Gastroesophageal sphincter (tissue), 4 donors: Measurements from ENCODE around the gene RAB5IF. TPM values are rescaled to one million over a fixed set of nuclear protein-coding genes. Genes with fewer than 3 reads are reported as not detected.

Source experiments
- ATAC-seq: fragments of 150-250 bp; one replicate; pipeline ENCODE4 v1.9.1; 2016; ENCODE audit warnings: mild to moderate bottlenecking, moderate library complexity
- H3K27ac ChIP-seq, 4 donors: fragments of 200-600 bp; sonication (generic) in 3 of 4; 1 replicate in 3 of 4; 2 replicates in 1 of 4; pipeline ENCODE4 v1.5.1; 2016 to 2019
- H3K27me3 ChIP-seq: fragments of 200-600 bp; sonication (generic); one replicate; pipeline ENCODE4 v1.5.1; 2019
- H3K36me3 ChIP-seq, 2 donors: fragments of 200-600 bp; sonication (generic); one replicate each; pipeline ENCODE4 v1.5.1; 2019; ENCODE audit warnings: control low read depth in 1 of 2
- H3K4me1 ChIP-seq, 3 donors: fragments of 200-600 bp; sonication (generic); 1 replicate in 2 of 3; 2 replicates in 1 of 3; pipeline ENCODE4 v1.5.1; 2016 to 2019; ENCODE audit warnings: control low read depth in 2 of 3
- H3K4me3 ChIP-seq, 2 donors: fragments of 200-600 bp; sonication (generic); one replicate each; pipeline ENCODE4 v1.5.1; 2019; ENCODE audit warnings: mild to moderate bottlenecking in 1 of 2, moderate library complexity in 1 of 2
- H3K9me3 ChIP-seq, 3 donors: fragments of 200-600 bp; sonication (generic); one replicate each; pipeline ENCODE4 v1.5.1; 2017 to 2019; ENCODE audit warnings: control low read depth in 2 of 3
- CTCF ChIP-seq, 4 experiments: fragments of 200-600 bp in 2 of 4; fragments of 450-650 bp in 2 of 4; sonication (generic) in 1 of 4; IDR thresholded peaks; one replicate each; pipeline ENCODE4 v1.5.1; 2017 to 2019; ENCODE audit warnings: antibody characterized with exemption in 4 of 4, mild to moderate bottlenecking in 2 of 4, moderate library complexity in 2 of 4
- EP300 ChIP-seq: sonication (generic); formaldehyde crosslinking; IDR thresholded peaks from one replicate; pipeline ENCODE4 v1.6.1; 2017; ENCODE audit warnings: antibody characterized with exemption, mild to moderate bottlenecking
- POLR2A ChIP-seq, 2 donors: fragments of 450-650 bp; IDR thresholded peaks; one replicate each; pipeline ENCODE4 v1.6.1; 2017; ENCODE audit warnings: antibody characterized with exemption in 2 of 2, mild to moderate bottlenecking in 2 of 2, moderate library complexity in 1 of 2
- POLR2AphosphoS5 ChIP-seq: sonication (generic); formaldehyde crosslinking; IDR thresholded peaks from one replicate; pipeline ENCODE4 v1.6.1; 2017; ENCODE audit warnings: antibody characterized with exemption
- WGBS, 2 donors: methylation state at CpG; one replicate each; pipeline ENCODE4 v1.1.5; 2018; ENCODE audit warnings: low coverage in 1 of 2; 5-methylcytosine and 5-hydroxymethylcytosine counted together
- total RNA-seq, 4 donors: library from RNA; depleted of rRNA; stranded (reverse); fragments of >200 nt; gene quantifications; one replicate each; pipeline ENCODE4 v1.1.0, GENCODE V29; 2016

Gene RAB5IF
- total RNA-seq, 4 donors from 2014 or later, result 66.3 to 100 (median 78.9) TPM

- WGBS, 2 donors, result 70 to 77% methylated on average over 5 to 9 of the region's 15 CpGs
- Histone ChIP-seq H3K4me1 (no peaks in the 10 kb centered on the region), H3K36me3 (no peaks in the 10 kb centered on the region), H3K27ac (no peak overlapping the region), H3K27me3 (no peaks in the 10 kb centered on the region), H3K9me3 (no peaks in the 10 kb centered on the region), H3K4me3 (no peak overlapping the region)
- no peak for ATAC-seq
- TF ChIP-seq EP300, result no peak
- no peak for TF ChIP-seq POLR2A (IDR thresholded peaks at IDR 0.05)
- no peak for TF ChIP-seq POLR2AphosphoS5
- no peak for TF ChIP-seq CTCF (IDR thresholded peaks at IDR 0.05)
These were observed 24.4 kb downstream of the RAB5IF start for GRCh38 chr20:36629719-36630681.

GRCh38 chr20:36631646-36632045, 26.1 kb downstream of the RAB5IF start:
- no peaks in the 10 kb centered on the region for H3K9me3 ChIP-seq

GRCh38 chr20:36632147-36632486, 26.5 kb downstream of the RAB5IF start:
- Histone ChIP-seq H3K36me3 (no peaks in the 10 kb centered on the region), H3K27ac (no peak overlapping the region), H3K27me3 (no peaks in the 10 kb centered on the region), H3K4me1 (no peaks in the 10 kb centered on the region), H3K4me3 (no peak overlapping the region), H3K9me3 (no peaks in the 10 kb centered on the region)
- ATAC-seq, result no peak
- no peak for TF ChIP-seq EP300
- TF ChIP-seq CTCF (IDR thresholded peaks at IDR 0.05), result no peak
- no peak for TF ChIP-seq POLR2A (IDR thresholded peaks at IDR 0.05)
- TF ChIP-seq POLR2AphosphoS5, result no peak
- 89 to 92% methylated on average over 2 of the region's 3 CpGs for WGBS, 2 donors

More at GRCh38 chr20:36631646-36632045, 26.1 kb downstream of the RAB5IF start:
- Histone ChIP-seq H3K4me1 (no peaks in the 10 kb centered on the region), H3K4me3 (no peak overlapping the region), H3K36me3 (no peaks in the 10 kb centered on the region), H3K27me3 (no peaks in the 10 kb centered on the region), H3K27ac (no peak overlapping the region)
- no peak for TF ChIP-seq POLR2AphosphoS5
- ATAC-seq, result no peak
- WGBS, 2 donors, result 89% methylated on average over 6 of the region's 6 CpGs; no CpG with 5 or more reads in 1 of the 2 donors

- no peaks in the 10 kb centered on the region for H3K27me3 ChIP-seq
- TF ChIP-seq POLR2AphosphoS5 (no peak), EP300 (no peak), CTCF (IDR thresholded peaks at IDR 0.05) (no peak), POLR2A (IDR thresholded peaks at IDR 0.05) (no peak)
- H3K27ac ChIP-seq, result no peak overlapping the region
- 83 to 90% methylated on average over 2 to 9 of the region's 14 CpGs for WGBS, 2 donors
- H3K36me3 ChIP-seq, result no peaks in the 10 kb centered on the region
- H3K4me1 ChIP-seq, result no peaks in the 10 kb centered on the region
- H3K4me3 ChIP-seq, result no peak overlapping the region
- H3K9me3 ChIP-seq, result no peaks in the 10 kb centered on the region
- no peak for ATAC-seq
These were observed 27.1 kb downstream of the RAB5IF start for GRCh38 chr20:36632487-36633284.

GRCh38 chr20:36633285-36633772, 27.8 kb downstream of the RAB5IF start:
- Histone ChIP-seq H3K4me3 (no peak overlapping the region), H3K27ac (no peak overlapping the region), H3K4me1 (no peaks in the 10 kb centered on the region), H3K27me3 (no peaks in the 10 kb centered on the region), H3K9me3 (no peaks in the 10 kb centered on the region), H3K36me3 (no peaks in the 10 kb centered on the region)
- TF ChIP-seq EP300, result no peak
- TF ChIP-seq POLR2AphosphoS5, result no peak
- TF ChIP-seq CTCF (IDR thresholded peaks at IDR 0.05), result no peak
- TF ChIP-seq POLR2A (IDR thresholded peaks at IDR 0.05), result no peak
- ATAC-seq, result no peak
- 79% methylated on average over 4 of the region's 9 CpGs; no CpG with 5 or more reads in 1 of the 2 donors for WGBS, 2 donors
